Endothelial cell of umbilical vein (primary cell): ENCODE measurements around the gene DYNLT1. TPM values are rescaled to one million over a fixed set of nuclear protein-coding genes. Genes with fewer than 3 reads are reported as not detected.
"Not testable (repeated sequence)": the region's sequence is repeated elsewhere in the genome, so short reads cannot be mapped to it uniquely, and the experiment has no call there.

ENCODE experiments used
- BruUV-seq: library from RNA; stranded (reverse); fragments of 400-500 nt; replicated peaks from 2 replicates; lab custom pipeline; 2021; lab: Mats Ljungman, UMichigan
- CTCF ChIA-PET: fragments of 300-600, 350-600 bp; sonication (Branson Sonifier 250); formaldehyde crosslinking; loops from one replicate; lab custom pipeline; 2021; ENCODE audit warnings: antibody characterized with exemption, inconsistent platforms; lab: Charles Lee
- POLR2A ChIA-PET: fragments of 300-600, 350-600 bp; sonication (Branson Sonifier 250); formaldehyde crosslinking; loops from one replicate; lab custom pipeline; 2021; ENCODE audit warnings: antibody characterized with exemption, inconsistent platforms; lab: Charles Lee
- DNase-seq: peaks from one replicate; pipeline ENCODE4 v3.0.0-alpha.2; 2011; ENCODE audit warnings: low read depth, low spot score
- FAIRE-seq: peaks from 2 replicates; lab custom pipeline; 2011; peaks lifted over from hg19 to GRCh38; lab: Jason Lieb, UNC
- H2AFZ ChIP-seq: 2 replicates; pipeline ENCODE4 v1.6.0; 2012; ENCODE audit warnings: low read depth, low read length, control low read depth, inconsistent platforms
- H3K27ac ChIP-seq: 2 replicates; pipeline ENCODE4 v1.5.1; 2011; ENCODE audit warnings: low read depth, mild to moderate bottlenecking, control low read depth, low read length, moderate library complexity; ENCODE audit not compliant: insufficient read depth
- H3K27me3 ChIP-seq, 2 experiments: 2 replicates each; pipeline versions ENCODE4 v1.6.0 to v1.6.1; 2011; ENCODE audit warnings: low read length in 2 of 2, mixed read lengths in 1 of 2; ENCODE audit not compliant: control insufficient read depth in 2 of 2, insufficient read depth in 2 of 2
- H3K36me3 ChIP-seq, 2 experiments: 2 replicates in 1 of 2; 3 replicates in 1 of 2; pipeline ENCODE4 v1.5.1; 2011; ENCODE audit warnings: low read length in 2 of 2, mild to moderate bottlenecking in 1 of 2, moderate library complexity in 1 of 2; ENCODE audit not compliant: control insufficient read depth in 2 of 2, insufficient read depth in 2 of 2; ENCODE audit errors: extremely low read depth in 1 of 2
- H3K4me1 ChIP-seq: 3 replicates; pipeline ENCODE4 v1.5.1; 2011; ENCODE audit warnings: mild to moderate bottlenecking, low read length; ENCODE audit not compliant: control insufficient read depth, insufficient read depth; ENCODE audit errors: extremely low read depth
- H3K4me2 ChIP-seq: 2 replicates; pipeline ENCODE4 v1.6.1; 2011; ENCODE audit warnings: low read length, control low read depth, mixed read lengths; ENCODE audit not compliant: insufficient read depth
- H3K4me3 ChIP-seq, 3 experiments: fragments of 200-600 bp in 1 of 3; sonication (generic), shearing (Covaris generic) in 1 of 3; replicated peaks in 1 of 3; 2 replicates each; pipeline ENCODE4 v1.5.1; 2011 to 2016; ENCODE audit warnings: control low read depth in 3 of 3, low read length in 3 of 3, mild to moderate bottlenecking in 2 of 3, inconsistent platforms in 1 of 3, low read depth in 1 of 3, moderate library complexity in 1 of 3; ENCODE audit not compliant: insufficient read depth in 1 of 3
- H3K79me2 ChIP-seq: 2 replicates; pipeline ENCODE4 v1.6.0; 2012; ENCODE audit warnings: low read length, inconsistent platforms; ENCODE audit not compliant: control insufficient read depth, insufficient read depth
- H3K9ac ChIP-seq: replicated peaks from 2 replicates; pipeline ENCODE3; 2011; ENCODE audit warnings: low read length, control low read depth; ENCODE audit not compliant: insufficient read depth; ENCODE audit errors: extremely low read depth
- H3K9me1 ChIP-seq: replicated peaks from 3 replicates; pipeline ENCODE4 v1.6.0; 2011; ENCODE audit warnings: mild to moderate bottlenecking, low read length; ENCODE audit not compliant: control insufficient read depth, insufficient read depth; ENCODE audit errors: extremely low read depth
- H3K9me3 ChIP-seq: replicated peaks from 2 replicates; pipeline ENCODE4 v1.5.1; 2012; ENCODE audit warnings: low read length, inconsistent platforms; ENCODE audit not compliant: control insufficient read depth, insufficient read depth
- H4K20me1 ChIP-seq: replicated peaks from 2 replicates; pipeline ENCODE3; 2011; ENCODE audit warnings: mild to moderate bottlenecking, low read length; ENCODE audit not compliant: control insufficient read depth, insufficient read depth; ENCODE audit errors: extremely low read depth
- EZH2 ChIP-seq: IDR thresholded peaks from 2 replicates; pipeline ENCODE4 v1.6.1; 2012; ENCODE audit warnings: borderline replicate concordance, low read depth, mild to moderate bottlenecking, moderate library complexity, low read length, inconsistent platforms; ENCODE audit not compliant: severe bottlenecking
- FOS ChIP-seq: IDR thresholded peaks from 2 replicates; pipeline ENCODE4 v1.6.1; 2011; ENCODE audit warnings: mild to moderate bottlenecking, low read length, moderate library complexity, borderline replicate concordance; ENCODE audit not compliant: insufficient read depth
- GATA2 ChIP-seq: IDR thresholded peaks from 2 replicates; pipeline ENCODE4 v1.7.0; 2011; ENCODE audit warnings: low read depth, mild to moderate bottlenecking, moderate library complexity, mixed read lengths, low read length; ENCODE audit not compliant: insufficient read length, insufficient read depth
- JUN ChIP-seq: IDR thresholded peaks from 2 replicates; pipeline ENCODE4 v1.6.1; 2011; ENCODE audit warnings: borderline replicate concordance, low read depth; ENCODE audit not compliant: insufficient read length, insufficient read depth
- MYC ChIP-seq: IDR thresholded peaks from one replicate; pipeline ENCODE4 v1.6.1; 2011; ENCODE audit warnings: mild to moderate bottlenecking, low read depth, low read length
- POLR2A ChIP-seq: IDR thresholded peaks from 2 replicates; pipeline ENCODE4 v1.6.1; 2012; ENCODE audit warnings: low read depth, mild to moderate bottlenecking, control low read depth, low read length
- POLR2AphosphoS5 ChIP-seq: IDR thresholded peaks from 2 replicates; pipeline ENCODE4 v1.6.1; 2012; ENCODE audit warnings: low read depth, mild to moderate bottlenecking, control low read depth, low read length, moderate library complexity; ENCODE audit not compliant: insufficient read depth
- dilution Hi-C: fragments of 300-500 bp; cut with MboI; formaldehyde crosslinking; loops from one replicate; pipeline ENCODE4 v1.15.0; 2019; ENCODE audit warnings: low sequenced_read_pairs; ENCODE audit not compliant: extremely low pct_ligation_motif_present
- intact Hi-C: fragments of 100-400 bp; cut with micrococcal nuclease; formaldehyde crosslinking; loops from one replicate; pipeline ENCODE4 v1.10.0; 2022
- polyA plus RNA-seq, 4 experiments: library from polyadenylated mRNA; depleted of rRNA in 3 of 4; stranded (reverse) in 3 of 4; unstranded in 1 of 4; fragments of >200 nt; gene quantifications; 2 replicates each; pipeline versions ENCODE4 v1.2.1 to v1.2.3, GENCODE V29; 2011 to 2012; ENCODE audit warnings: missing spikeins in 1 of 4
- total RNA-seq: library from RNA; stranded (reverse); gene quantifications from 2 replicates; pipeline ENCODE4 v1.2.3, GENCODE V29; 2021
- TF ChIP-seq, protein P1 (sequence below), 2 donors: IDR thresholded peaks; 1 replicate in 1 of 2; 2 replicates in 1 of 2; pipeline ENCODE4 v1.5.1; 2011; ENCODE audit warnings: low read length in 2 of 2, mild to moderate bottlenecking in 2 of 2, moderate library complexity in 2 of 2, control low read depth in 1 of 2, inconsistent platforms in 1 of 2, low read depth in 1 of 2; ENCODE audit not compliant: insufficient read depth in 1 of 2; ENCODE audit errors: extremely low read depth in 1 of 2
- TF ChIP-seq, protein P2 (sequence below): IDR thresholded peaks from 2 replicates; pipeline ENCODE4 v1.6.1; 2011; ENCODE audit not compliant: insufficient read depth, insufficient read length

Gene DYNLT1
- total and polyA plus RNA-seq, 2 donors (not counting 3 experiments of a cell fraction or from before 2014, with no cell fraction given), result 162 to 267 TPM

DNA sequence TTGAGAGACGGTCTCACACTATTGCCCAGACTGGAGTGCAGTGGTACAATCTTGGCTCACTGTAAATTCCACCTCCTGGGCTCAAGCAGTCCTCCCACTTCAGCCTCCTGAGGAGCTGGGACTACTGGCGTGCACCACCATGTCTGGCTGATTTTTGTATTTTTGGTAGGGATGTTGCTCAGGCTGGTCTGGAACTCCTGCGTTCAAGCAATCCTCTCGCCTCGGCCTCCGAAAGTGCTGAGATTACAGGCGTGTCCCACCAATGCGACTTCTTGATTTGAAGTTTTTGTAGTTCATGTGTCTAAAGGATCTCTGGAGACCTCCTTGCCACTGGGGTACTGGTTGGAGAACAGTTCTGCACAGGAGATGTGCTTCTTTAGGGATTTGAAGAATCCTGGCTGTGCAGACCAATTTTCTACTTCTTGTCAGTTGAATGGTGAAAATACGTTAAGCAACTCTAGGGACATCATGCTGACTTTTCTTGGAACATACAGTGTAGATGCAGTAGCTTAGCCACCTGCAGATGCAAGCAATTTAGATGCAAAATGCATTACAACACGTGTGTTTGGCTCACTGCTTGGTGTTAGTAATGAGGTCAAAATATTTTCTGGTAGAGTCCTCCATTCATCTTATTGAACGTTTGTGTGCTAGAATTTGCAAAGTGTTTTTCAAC, 33.5 kb upstream of the DYNLT1 start:
- ChIA-PET CTCF (no interaction called here), POLR2A (no interaction called here)
- Histone ChIP-seq H3K4me2 (no peak overlapping the region), H3K4me1 (no peaks in the 10 kb centered on the region), H4K20me1 (no peaks in the 10 kb centered on the region), H3K9me3 (no peaks in the 10 kb centered on the region), H3K79me2 (no peaks in the 10 kb centered on the region), H3K9ac (no peak overlapping the region), H3K9me1 (no peaks in the 10 kb centered on the region), H2AFZ (no peak overlapping the region), H3K36me3 (no peaks in the 10 kb centered on the region), H3K4me3 (no peak overlapping the region), H3K27me3 (no peaks in the 10 kb centered on the region), H3K27ac (no peak overlapping the region)
- intact Hi-C loops (no loop called here), dilution Hi-C loops (no loop called here)
- TF ChIP-seq MYC (no peak), POLR2A (no peak), EZH2 (no peak), JUN (no peak), GATA2 (no peak), FOS (no peak), POLR2AphosphoS5 (no peak)
- TF ChIP-seq, protein P1, sequence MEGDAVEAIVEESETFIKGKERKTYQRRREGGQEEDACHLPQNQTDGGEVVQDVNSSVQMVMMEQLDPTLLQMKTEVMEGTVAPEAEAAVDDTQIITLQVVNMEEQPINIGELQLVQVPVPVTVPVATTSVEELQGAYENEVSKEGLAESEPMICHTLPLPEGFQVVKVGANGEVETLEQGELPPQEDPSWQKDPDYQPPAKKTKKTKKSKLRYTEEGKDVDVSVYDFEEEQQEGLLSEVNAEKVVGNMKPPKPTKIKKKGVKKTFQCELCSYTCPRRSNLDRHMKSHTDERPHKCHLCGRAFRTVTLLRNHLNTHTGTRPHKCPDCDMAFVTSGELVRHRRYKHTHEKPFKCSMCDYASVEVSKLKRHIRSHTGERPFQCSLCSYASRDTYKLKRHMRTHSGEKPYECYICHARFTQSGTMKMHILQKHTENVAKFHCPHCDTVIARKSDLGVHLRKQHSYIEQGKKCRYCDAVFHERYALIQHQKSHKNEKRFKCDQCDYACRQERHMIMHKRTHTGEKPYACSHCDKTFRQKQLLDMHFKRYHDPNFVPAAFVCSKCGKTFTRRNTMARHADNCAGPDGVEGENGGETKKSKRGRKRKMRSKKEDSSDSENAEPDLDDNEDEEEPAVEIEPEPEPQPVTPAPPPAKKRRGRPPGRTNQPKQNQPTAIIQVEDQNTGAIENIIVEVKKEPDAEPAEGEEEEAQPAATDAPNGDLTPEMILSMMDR (IDR thresholded peaks at IDR 0.05; ENCODE audit: extremely low read depth in 1 of 2, insufficient read depth in 1 of 2, low read depth in 1 of 2, low read length in 2 of 2), result no peak
- TF ChIP-seq, protein P2, sequence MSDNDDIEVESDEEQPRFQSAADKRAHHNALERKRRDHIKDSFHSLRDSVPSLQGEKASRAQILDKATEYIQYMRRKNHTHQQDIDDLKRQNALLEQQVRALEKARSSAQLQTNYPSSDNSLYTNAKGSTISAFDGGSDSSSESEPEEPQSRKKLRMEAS, result no peak
- no TSS peak for BruUV-seq
- DNase-seq (no peak), FAIRE-seq (no peak)

DNA sequence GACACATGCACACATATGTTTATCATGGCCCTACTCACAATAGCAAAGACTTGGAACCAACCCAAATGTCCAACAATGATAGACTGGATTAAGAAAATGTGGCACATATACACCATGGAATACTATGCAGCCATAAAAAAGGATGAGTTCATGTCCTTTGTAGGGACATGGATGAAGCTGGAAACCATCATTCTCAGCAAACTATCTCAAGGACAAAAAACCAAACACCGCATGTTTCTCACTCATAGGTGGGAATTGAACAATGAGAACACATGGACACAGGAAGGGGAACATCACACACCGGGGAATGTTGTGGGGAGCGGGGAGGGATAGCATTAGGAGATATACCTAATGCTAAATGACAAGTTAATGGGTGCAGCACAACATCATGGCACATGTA, 32.6 kb upstream of the DYNLT1 start:
- H2AFZ ChIP-seq, H3K4me1 ChIP-seq, H3K27ac ChIP-seq, H3K9ac ChIP-seq, BruUV-seq, DNase-seq, H3K79me2 ChIP-seq, H3K9me1 ChIP-seq, H3K27me3 ChIP-seq, H3K4me3 ChIP-seq, H3K9me3 ChIP-seq, intact Hi-C loops, H3K4me2 ChIP-seq, FAIRE-seq, H4K20me1 ChIP-seq, H3K36me3 ChIP-seq, POLR2A ChIA-PET, dilution Hi-C loops: not testable (repeated sequence)
- CTCF ChIA-PET, result interaction anchor here (0.6 kb wide), 1 partner anchor 421 kb away, joined by 3 read pairs; no protein-coding TSS in a partner anchor
